H1 (cell line): ENCODE results near the gene C19orf12. TPM values are rescaled to one million over a fixed set of nuclear protein-coding genes. Genes with fewer than 3 reads are reported as not detected.

ENCODE experiments used
- CTCF ChIA-PET: fragments of 300-600 bp; sonication (Branson Sonifier 250); formaldehyde crosslinking; loops from one replicate; lab custom pipeline; 2021; ENCODE audit not compliant: partially characterized antibody; lab: Charles Lee
- POLR2A ChIA-PET: fragments of 300-600 bp; sonication (Branson Sonifier 250); formaldehyde crosslinking; loops from one replicate; lab custom pipeline; 2021; ENCODE audit warnings: inconsistent platforms; ENCODE audit not compliant: partially characterized antibody; lab: Charles Lee
- DNase-seq, 2 experiments: peaks; one replicate each; pipeline versions ENCODE4 v3.0.0 to v3.0.0-alpha.2; 2010 to 2022; ENCODE audit warnings: low spot score in 2 of 2, low read depth in 1 of 2, mixed read lengths in 1 of 2
- FAIRE-seq: peaks from 2 replicates; lab custom pipeline; 2011; peaks lifted over from hg19 to GRCh38; lab: Jason Lieb, UNC
- H2AFZ ChIP-seq: 2 replicates; pipeline ENCODE4 v1.8.1; 2012; ENCODE audit warnings: low read length, inconsistent platforms
- H2AK5ac ChIP-seq: 2 replicates; pipeline ENCODE4 v1.6.1; 2013; ENCODE audit warnings: low read depth, low read length
- H2BK120ac ChIP-seq: replicated peaks from 2 replicates; pipeline ENCODE3; 2013; ENCODE audit warnings: low read depth, low read length, inconsistent platforms
- H2BK12ac ChIP-seq: 2 replicates; pipeline ENCODE4 v1.6.1; 2013; ENCODE audit warnings: low read depth, low read length
- H2BK15ac ChIP-seq: 2 replicates; pipeline ENCODE4 v1.6.1; 2013; ENCODE audit warnings: low read length
- H2BK20ac ChIP-seq: 2 replicates; pipeline ENCODE4 v1.6.1; 2013; ENCODE audit warnings: low read length
- H2BK5ac ChIP-seq: 2 replicates; pipeline ENCODE4 v1.6.1; 2013; ENCODE audit warnings: low read depth, low read length
- H3K14ac ChIP-seq: 2 replicates; pipeline ENCODE4 v1.6.1; 2013; ENCODE audit warnings: inconsistent platforms; ENCODE audit not compliant: insufficient read length
- H3K18ac ChIP-seq: 2 replicates; pipeline ENCODE4 v1.6.1; 2013; ENCODE audit warnings: low read length; ENCODE audit errors: extremely low read depth
- H3K23ac ChIP-seq: 2 replicates; pipeline ENCODE4 v1.6.1; 2013; ENCODE audit warnings: inconsistent platforms; ENCODE audit not compliant: insufficient read length
- H3K23me2 ChIP-seq: 2 replicates; pipeline ENCODE4 v1.6.1; 2013; ENCODE audit warnings: low read depth, low read length
- H3K27ac ChIP-seq: 2 replicates; pipeline ENCODE4 v1.6.1; 2011; ENCODE audit warnings: low read depth, low read length, inconsistent platforms
- H3K27me3 ChIP-seq, 4 experiments: replicated peaks in 1 of 4; 1 replicate in 1 of 4; 2 replicates in 3 of 4; pipeline versions ENCODE4 v1.6.1 to v1.8.1; 2011 to 2013; ENCODE audit warnings: low read length in 3 of 4, mild to moderate bottlenecking in 3 of 4, inconsistent platforms in 2 of 4, mixed read lengths in 2 of 4, moderate library complexity in 1 of 4; ENCODE audit not compliant: control insufficient read depth in 3 of 4, insufficient read depth in 3 of 4; ENCODE audit errors: extremely low read depth in 1 of 4
- H3K36me3 ChIP-seq, 4 experiments: 2 replicates each; pipeline versions ENCODE4 v1.6.1 to v1.8.1; 2011 to 2013; ENCODE audit warnings: mild to moderate bottlenecking in 4 of 4, low read length in 3 of 4, moderate library complexity in 2 of 4, control low read depth in 1 of 4, inconsistent platforms in 1 of 4; ENCODE audit not compliant: insufficient read depth in 4 of 4, control insufficient read depth in 2 of 4
- H3K4ac ChIP-seq: replicated peaks from 2 replicates; pipeline ENCODE3; 2013; ENCODE audit warnings: low read length, low read depth, mixed read lengths, inconsistent platforms; ENCODE audit not compliant: insufficient read length
- H3K4me1 ChIP-seq, 4 experiments: replicated peaks in 1 of 4; 1 replicate in 1 of 4; 2 replicates in 3 of 4; pipeline versions ENCODE4 v1.6.1 to v1.8.1; 2011 to 2013; ENCODE audit warnings: low read length in 3 of 4, inconsistent platforms in 2 of 4, mixed read lengths in 1 of 4; ENCODE audit not compliant: insufficient read depth in 4 of 4, control insufficient read depth in 3 of 4
- H3K4me2 ChIP-seq, 2 experiments: 2 replicates each; pipeline versions ENCODE4 v1.6.1 to v1.8.1; 2011 to 2013; ENCODE audit warnings: low read depth in 2 of 2, low read length in 2 of 2, control low read depth in 1 of 2, inconsistent platforms in 1 of 2, mild to moderate bottlenecking in 1 of 2; ENCODE audit not compliant: insufficient read depth in 1 of 2
- H3K4me3 ChIP-seq, 4 experiments: fragments of 200-600, 300-600 bp in 1 of 4; sonication (generic), shearing (Covaris generic), sonication (Bioruptor Twin) in 1 of 4; 2 replicates each; pipeline versions ENCODE4 v1.5.1 to v1.8.1; 2011 to 2016; ENCODE audit warnings: low read length in 4 of 4, low read depth in 3 of 4, control low read depth in 2 of 4, inconsistent platforms in 2 of 4, mild to moderate bottlenecking in 2 of 4, mixed read lengths in 1 of 4, moderate library complexity in 1 of 4; ENCODE audit not compliant: insufficient read depth in 2 of 4; ENCODE audit errors: extremely low read depth in 1 of 4
- H3K56ac ChIP-seq: replicated peaks from 2 replicates; pipeline ENCODE3; 2013; ENCODE audit warnings: low read depth, mild to moderate bottlenecking, mixed read lengths, low read length, inconsistent platforms; ENCODE audit not compliant: insufficient read length
- H3K79me1 ChIP-seq: 2 replicates; pipeline ENCODE4 v1.6.1; 2013; ENCODE audit warnings: low read depth, low read length, control low read depth
- H3K79me2 ChIP-seq, 2 experiments: 2 replicates each; pipeline versions ENCODE4 v1.6.1 to v1.8.1; 2012 to 2013; ENCODE audit warnings: low read length in 2 of 2, mild to moderate bottlenecking in 2 of 2, inconsistent platforms in 1 of 2; ENCODE audit not compliant: insufficient read depth in 2 of 2, control insufficient read depth in 1 of 2
- H3K9ac ChIP-seq, 4 experiments: replicated peaks in 1 of 4; 1 replicate in 1 of 4; 2 replicates in 3 of 4; pipeline versions ENCODE4 v1.6.1 to v1.8.1; 2011 to 2013; ENCODE audit warnings: low read depth in 3 of 4, low read length in 3 of 4, control low read depth in 2 of 4, mild to moderate bottlenecking in 2 of 4, moderate library complexity in 2 of 4, inconsistent platforms in 1 of 4; ENCODE audit errors: extremely low read depth in 1 of 4
- H3K9me3 ChIP-seq, 2 experiments: 2 replicates each; pipeline versions ENCODE4 v1.6.1 to v1.8.1; 2012 to 2013; ENCODE audit warnings: mild to moderate bottlenecking in 2 of 2, moderate library complexity in 2 of 2, control low read depth in 1 of 2, inconsistent platforms in 1 of 2, low read depth in 1 of 2, low read length in 1 of 2, mixed read lengths in 1 of 2; ENCODE audit not compliant: insufficient read depth in 2 of 2
- H4K20me1 ChIP-seq, 2 experiments: replicated peaks in 1 of 2; 2 replicates each; pipeline versions ENCODE3 to v1.8.1; 2011 to 2013; ENCODE audit warnings: inconsistent platforms in 2 of 2, low read length in 2 of 2, mild to moderate bottlenecking in 1 of 2; ENCODE audit not compliant: insufficient read depth in 2 of 2, control insufficient read depth in 1 of 2
- H4K5ac ChIP-seq: 2 replicates; pipeline ENCODE4 v1.6.1; 2013; ENCODE audit warnings: low read length, low read depth, mixed read lengths, inconsistent platforms; ENCODE audit not compliant: insufficient read length
- H4K8ac ChIP-seq: 2 replicates; pipeline ENCODE4 v1.8.0; 2013; ENCODE audit warnings: mild to moderate bottlenecking, moderate library complexity, low read length, inconsistent platforms; ENCODE audit not compliant: insufficient read depth; ENCODE audit errors: extremely low read depth
- H4K91ac ChIP-seq: replicated peaks from 2 replicates; pipeline ENCODE3; 2013; ENCODE audit warnings: low read length, mixed read lengths, inconsistent platforms; ENCODE audit not compliant: insufficient read length
- CHD1 ChIP-seq: IDR thresholded peaks from 2 replicates; pipeline ENCODE4 v1.6.1; 2012; ENCODE audit warnings: low read depth, low read length, improper control_type of control experiment
- GTF2F1 ChIP-seq: IDR thresholded peaks from 2 replicates; pipeline ENCODE4 v1.6.1; 2012; ENCODE audit warnings: low read depth, low read length, improper control_type of control experiment, borderline replicate concordance
- JUN ChIP-seq: IDR thresholded peaks from 2 replicates; pipeline ENCODE4 v1.6.1; 2011; ENCODE audit warnings: low read depth, mild to moderate bottlenecking, improper control_type of control experiment, low read length
- KDM5A ChIP-seq: fragments of 200-600 bp; IDR thresholded peaks from 2 replicates; pipeline ENCODE4 v1.7.1; 2012; ENCODE audit warnings: mild to moderate bottlenecking, low read length, inconsistent platforms, mixed read lengths
- RFX5 ChIP-seq: IDR thresholded peaks from 2 replicates; pipeline ENCODE4 v1.6.1; 2011; ENCODE audit warnings: low read depth, low read length, improper control_type of control experiment, borderline replicate concordance
- SIN3A ChIP-seq, 2 experiments: IDR thresholded peaks in 1 of 2; conservative IDR thresholded peaks in 1 of 2; 2 replicates each; pipeline ENCODE4 v1.6.1; 2011 to 2012; ENCODE audit warnings: low read length in 2 of 2, improper control_type of control experiment in 1 of 2, low read depth in 1 of 2, mild to moderate bottlenecking in 1 of 2
- SIRT6 ChIP-seq: IDR thresholded peaks from one replicate; pipeline ENCODE4 v1.7.1; 2012; ENCODE audit warnings: low read length, inconsistent platforms
- SP2 ChIP-seq: IDR thresholded peaks from 2 replicates; pipeline ENCODE4 v1.6.1; 2012; ENCODE audit warnings: mild to moderate bottlenecking, low read length, inconsistent platforms
- SUZ12 ChIP-seq: fragments of 200-600 bp; sonication (generic); IDR thresholded peaks from 2 replicates; pipeline ENCODE4 v1.6.1; 2012; ENCODE audit warnings: mild to moderate bottlenecking, inconsistent platforms, low read length, moderate library complexity, mixed read lengths
- TAF7 ChIP-seq: optimal IDR thresholded peaks from 2 replicates; pipeline ENCODE3; 2011; ENCODE audit warnings: low read depth, mild to moderate bottlenecking, inconsistent platforms, low read length, moderate library complexity, borderline replicate concordance
- TEAD4 ChIP-seq: IDR thresholded peaks from 2 replicates; pipeline ENCODE4 v1.6.1; 2012; ENCODE audit warnings: low read depth, low read length, inconsistent platforms, mixed read lengths
- WGBS, 2 experiments: shearing (Covaris generic) in 1 of 2; methylation state at CpG; one replicate each; pipeline versions ENCODE4 v1.1.6 to v1.1.7; 2013 to 2015; ENCODE audit warnings: low lambda C conversion rate in 2 of 2, mixed read lengths in 2 of 2, inconsistent platforms in 1 of 2, low coverage in 1 of 2, missing lambda C conversion rate in 1 of 2; ENCODE audit not compliant: insufficient replicate concordance in 2 of 2, insufficient coverage in 1 of 2, insufficient read length in 1 of 2; ENCODE audit errors: extremely low coverage in 1 of 2, missing lambda C conversion rate in 1 of 2; 5-methylcytosine and 5-hydroxymethylcytosine counted together
- polyA plus RNA-seq, 7 experiments: library from polyadenylated mRNA; depleted of rRNA in 3 of 7; stranded (reverse) in 5 of 7; unstranded in 2 of 7; fragments of >200 nt in 5 of 7; fragments of 200-250 nt in 2 of 7; gene quantifications; 1 replicate in 5 of 7; 2 replicates in 1 of 7; 4 replicates in 1 of 7; pipeline versions ENCODE4 v1.2.1 to v1.2.3, GENCODE V29; 2011 to 2013; ENCODE audit warnings: missing spikeins in 2 of 7, mixed read lengths in 2 of 7
- total RNA-seq: library from RNA; stranded (reverse); fragmentation: NEBNext Ultra II Directional; extraction: Animal tissue kit (Norgen Biotek cat#: 25700); gene quantifications from 2 replicates; pipeline ENCODE4 v1.2.1, GENCODE V29; 2021
- TF ChIP-seq, protein P1 (sequence below): IDR thresholded peaks from 2 replicates; pipeline ENCODE4 v1.6.1; 2011; ENCODE audit warnings: low read length, improper control_type of control experiment
- TF ChIP-seq, protein P2 (sequence below): IDR thresholded peaks from 2 replicates; pipeline ENCODE4 v1.6.1; 2012; ENCODE audit warnings: inconsistent platforms

C19orf12 gene
- total and polyA plus RNA-seq, 2 of the 8 experiments (the other 6 are each of a cell fraction or from before 2014, with no cell fraction given): 10.7 to 11.9 TPM

DNA sequence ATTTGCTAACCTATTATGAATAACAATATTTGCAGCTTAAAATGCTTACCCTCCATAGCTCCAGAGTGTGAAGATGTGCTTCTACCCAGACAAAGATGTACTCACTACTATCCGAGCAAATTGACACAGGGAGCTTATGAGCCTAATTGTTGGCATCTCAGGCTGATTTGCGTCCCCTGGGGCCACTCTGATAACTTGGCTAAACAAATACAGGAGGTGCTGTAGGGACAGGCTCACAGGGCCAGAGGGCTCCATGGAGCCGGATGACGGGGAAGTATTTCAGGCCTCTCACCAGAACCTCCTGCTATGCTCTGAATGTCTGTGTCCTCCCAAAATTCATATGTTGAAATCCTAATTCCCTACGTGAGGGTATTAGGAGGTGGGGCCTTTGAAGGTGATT lies 26.7 kb upstream of the C19orf12 start:
- WGBS, 2 experiments: 80% methylated on average over 5 of the region's 5 CpGs; no CpG with 5 or more reads in 1 of the 2 experiments
- no peak overlapping the region for H2BK15ac ChIP-seq
- CTCF ChIA-PET: interaction anchor here (0.7 to 2.6 kb wide), 7 partner anchors 9 to 131 kb away, joined by 3 to 9 read pairs (median 3); no protein-coding TSS in a partner anchor
- TF ChIP-seq JUN (no peak), SP2 (no peak), SIN3A (conservative IDR thresholded peaks at IDR 0.05 in 1 of 2, IDR thresholded peaks at IDR 0.05 in 1 of 2; ENCODE audit: low read depth in 1 of 2, low read length in 2 of 2) (no peak), RFX5 (no peak), TAF7 (no peak), TEAD4 (no peak), CHD1 (no peak), GTF2F1 (no peak), KDM5A (no peak), SIRT6 (no peak), SUZ12 (no peak)
- TF ChIP-seq, protein P1, sequence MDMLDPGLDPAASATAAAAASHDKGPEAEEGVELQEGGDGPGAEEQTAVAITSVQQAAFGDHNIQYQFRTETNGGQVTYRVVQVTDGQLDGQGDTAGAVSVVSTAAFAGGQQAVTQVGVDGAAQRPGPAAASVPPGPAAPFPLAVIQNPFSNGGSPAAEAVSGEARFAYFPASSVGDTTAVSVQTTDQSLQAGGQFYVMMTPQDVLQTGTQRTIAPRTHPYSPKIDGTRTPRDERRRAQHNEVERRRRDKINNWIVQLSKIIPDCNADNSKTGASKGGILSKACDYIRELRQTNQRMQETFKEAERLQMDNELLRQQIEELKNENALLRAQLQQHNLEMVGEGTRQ: no peak
- TF ChIP-seq, protein P2, sequence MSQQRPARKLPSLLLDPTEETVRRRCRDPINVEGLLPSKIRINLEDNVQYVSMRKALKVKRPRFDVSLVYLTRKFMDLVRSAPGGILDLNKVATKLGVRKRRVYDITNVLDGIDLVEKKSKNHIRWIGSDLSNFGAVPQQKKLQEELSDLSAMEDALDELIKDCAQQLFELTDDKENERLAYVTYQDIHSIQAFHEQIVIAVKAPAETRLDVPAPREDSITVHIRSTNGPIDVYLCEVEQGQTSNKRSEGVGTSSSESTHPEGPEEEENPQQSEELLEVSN: no peak

More for the DNA sequence above, 26.7 kb upstream of the C19orf12 start:
- Histone ChIP-seq H3K18ac (no peak overlapping the region), H3K4ac (no peak overlapping the region), H4K20me1 (peaks cover 0 to 2% of the 10 kb centered on the region in 2 experiments), H2BK12ac (no peak overlapping the region), H3K79me2 (no peaks in the 10 kb centered on the region), H3K23ac (no peak overlapping the region), H2BK20ac (no peak overlapping the region), H3K4me2 (no peak overlapping the region), H3K14ac (no peak overlapping the region), H3K27ac (no peak overlapping the region), H2AK5ac (no peak overlapping the region), H3K9me3 (no peaks in the 10 kb centered on the region), H2BK5ac (no peak overlapping the region), H3K9ac (no peak overlapping the region), H3K23me2 (no peaks in the 10 kb centered on the region), H3K56ac (no peak overlapping the region), H3K36me3 (no peaks in the 10 kb centered on the region), H3K4me3 (no peak overlapping the region), H4K91ac (no peak overlapping the region), H4K5ac (no peak overlapping the region), H4K8ac (no peak overlapping the region), H2BK120ac (no peak overlapping the region), H3K4me1 (no peaks in the 10 kb centered on the region; a peak in 1 of 7 replicates), H3K79me1 (no peaks in the 10 kb centered on the region), H3K27me3 (no peaks in the 10 kb centered on the region), H2AFZ (no peak overlapping the region)
- FAIRE-seq (no peak), DNase-seq (no peak)
- POLR2A ChIA-PET: no interaction called here
